Hematopoietic multipotent progenitor cell treated with erythropoietin and hydrocortisone succinate and interleukin-3 and kit ligand, for 15 days (in vitro differentiated cells): Measurements from ENCODE around the gene DGKH.
A peak's percentile ranks its signal among the peaks of the same experiment; 100 is the strongest.

ENCODE experiments used
- DNase-seq: peaks from one replicate; pipeline ENCODE4 v3.0.0-alpha.2; 2015; ENCODE audit warnings: low spot score

DGKH gene, protein sequence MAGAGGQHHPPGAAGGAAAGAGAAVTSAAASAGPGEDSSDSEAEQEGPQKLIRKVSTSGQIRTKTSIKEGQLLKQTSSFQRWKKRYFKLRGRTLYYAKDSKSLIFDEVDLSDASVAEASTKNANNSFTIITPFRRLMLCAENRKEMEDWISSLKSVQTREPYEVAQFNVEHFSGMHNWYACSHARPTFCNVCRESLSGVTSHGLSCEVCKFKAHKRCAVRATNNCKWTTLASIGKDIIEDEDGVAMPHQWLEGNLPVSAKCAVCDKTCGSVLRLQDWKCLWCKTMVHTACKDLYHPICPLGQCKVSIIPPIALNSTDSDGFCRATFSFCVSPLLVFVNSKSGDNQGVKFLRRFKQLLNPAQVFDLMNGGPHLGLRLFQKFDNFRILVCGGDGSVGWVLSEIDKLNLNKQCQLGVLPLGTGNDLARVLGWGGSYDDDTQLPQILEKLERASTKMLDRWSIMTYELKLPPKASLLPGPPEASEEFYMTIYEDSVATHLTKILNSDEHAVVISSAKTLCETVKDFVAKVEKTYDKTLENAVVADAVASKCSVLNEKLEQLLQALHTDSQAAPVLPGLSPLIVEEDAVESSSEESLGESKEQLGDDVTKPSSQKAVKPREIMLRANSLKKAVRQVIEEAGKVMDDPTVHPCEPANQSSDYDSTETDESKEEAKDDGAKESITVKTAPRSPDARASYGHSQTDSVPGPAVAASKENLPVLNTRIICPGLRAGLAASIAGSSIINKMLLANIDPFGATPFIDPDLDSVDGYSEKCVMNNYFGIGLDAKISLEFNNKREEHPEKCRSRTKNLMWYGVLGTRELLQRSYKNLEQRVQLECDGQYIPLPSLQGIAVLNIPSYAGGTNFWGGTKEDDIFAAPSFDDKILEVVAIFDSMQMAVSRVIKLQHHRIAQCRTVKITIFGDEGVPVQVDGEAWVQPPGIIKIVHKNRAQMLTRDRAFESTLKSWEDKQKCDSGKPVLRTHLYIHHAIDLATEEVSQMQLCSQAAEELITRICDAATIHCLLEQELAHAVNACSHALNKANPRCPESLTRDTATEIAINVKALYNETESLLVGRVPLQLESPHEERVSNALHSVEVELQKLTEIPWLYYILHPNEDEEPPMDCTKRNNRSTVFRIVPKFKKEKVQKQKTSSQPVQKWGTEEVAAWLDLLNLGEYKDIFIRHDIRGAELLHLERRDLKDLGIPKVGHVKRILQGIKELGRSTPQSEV

DNA sequence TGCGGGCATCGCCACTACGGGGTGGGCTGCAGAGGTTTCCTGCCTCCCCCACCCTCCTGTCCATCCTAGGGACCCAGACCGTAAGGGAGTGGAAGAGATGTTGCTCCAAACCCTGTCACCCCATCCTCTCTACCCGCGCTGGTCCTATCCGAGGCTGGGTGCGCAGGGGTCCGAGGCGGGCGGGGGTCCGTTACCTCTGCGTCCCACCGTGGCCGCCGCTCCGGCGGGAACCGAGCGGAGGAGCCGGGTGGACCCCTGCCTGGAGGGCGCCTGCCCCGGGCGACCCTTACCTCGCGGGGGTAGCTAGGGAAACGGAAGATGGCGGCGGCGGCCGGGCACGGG is at the start of gene DGKH:
Gene DGKH, plus strand, starts transcription at position 307 of the 342 bp plus-strand sequence. CDS start 126 bp downstream, outside the sequence.
- no peak for DNase-seq

DNA sequence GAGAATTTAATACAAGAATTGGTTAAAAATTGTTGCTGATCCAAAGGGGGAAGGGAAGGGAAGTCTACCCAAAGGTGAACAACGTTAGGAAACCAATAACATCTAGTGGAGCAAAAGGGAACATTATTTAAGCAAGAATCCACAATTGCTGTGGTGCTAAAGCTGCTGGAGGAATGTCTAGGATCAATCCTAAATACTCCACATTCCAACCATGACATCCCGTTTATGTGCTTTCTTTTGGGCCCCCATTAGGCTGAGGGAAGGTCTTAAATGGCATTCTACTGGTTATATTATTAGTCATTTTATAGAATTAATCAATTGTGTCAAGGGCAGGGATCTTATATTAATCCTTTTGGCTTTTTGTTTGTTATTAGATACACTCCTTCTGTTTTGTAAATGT is 47.6 kb upstream of the DGKH start:
- no peak for DNase-seq

DNA sequence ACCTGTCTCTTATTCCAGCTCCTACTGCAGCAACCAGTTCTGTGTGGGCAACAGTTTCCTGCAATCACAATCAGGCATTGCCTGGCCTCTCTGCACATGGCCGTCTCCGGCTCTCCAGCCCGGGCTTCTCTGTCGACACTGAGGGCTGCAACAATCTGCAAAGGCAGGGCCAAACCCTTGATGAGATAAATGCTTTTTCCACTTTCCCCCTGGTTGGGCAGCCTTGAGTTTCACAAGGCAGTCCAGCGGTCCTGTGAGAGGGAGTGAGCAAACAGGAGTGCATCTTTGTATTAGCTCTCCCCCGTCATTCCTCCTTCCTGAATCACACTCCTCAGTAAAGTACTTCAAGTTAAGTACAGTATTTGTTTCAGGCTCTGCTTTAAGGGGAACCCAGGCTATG is 46.9 kb upstream of the DGKH start:
- no peak for DNase-seq

DNA sequence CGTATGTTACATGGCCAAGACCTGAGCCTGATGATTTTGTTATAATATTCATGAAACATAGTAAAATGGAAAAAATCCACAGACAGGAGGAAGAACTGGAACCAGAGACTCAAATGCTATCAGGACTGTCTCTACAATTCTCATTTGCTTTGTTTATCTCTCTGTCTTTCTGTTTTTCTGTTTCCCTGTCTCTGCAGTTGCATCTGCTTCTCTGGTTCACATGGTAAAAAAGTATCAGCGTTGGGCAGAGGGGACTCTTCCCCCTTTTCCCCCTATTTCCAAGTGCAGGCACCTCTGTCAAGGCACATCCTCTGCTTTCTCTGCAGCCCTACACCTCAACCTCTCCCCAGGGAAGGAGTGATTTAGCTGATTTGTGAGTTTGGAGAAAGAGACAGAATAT is 46.4 kb upstream of the DGKH start:
- DNase-seq: no peak

DNA sequence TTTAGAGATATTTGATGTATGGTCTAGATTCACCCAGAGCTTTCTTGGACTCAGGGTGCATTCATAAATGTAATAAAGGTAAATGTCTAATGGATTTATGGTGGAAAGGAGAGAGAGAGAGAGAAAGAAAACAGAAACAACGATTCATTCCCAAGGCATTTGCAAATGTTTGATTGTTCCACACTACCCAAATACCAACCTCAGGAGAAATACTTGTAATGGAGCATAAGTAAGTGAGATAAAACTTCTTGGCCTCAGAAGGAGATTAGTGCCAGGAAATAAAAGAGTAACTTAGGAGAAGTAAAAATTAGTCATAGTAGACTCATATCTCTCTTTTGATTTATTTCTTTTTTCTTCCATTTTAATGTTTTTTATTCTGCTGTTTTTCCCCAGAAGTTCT is 40.6 kb upstream of the DGKH start:
- DNase-seq: no peak

DNA sequence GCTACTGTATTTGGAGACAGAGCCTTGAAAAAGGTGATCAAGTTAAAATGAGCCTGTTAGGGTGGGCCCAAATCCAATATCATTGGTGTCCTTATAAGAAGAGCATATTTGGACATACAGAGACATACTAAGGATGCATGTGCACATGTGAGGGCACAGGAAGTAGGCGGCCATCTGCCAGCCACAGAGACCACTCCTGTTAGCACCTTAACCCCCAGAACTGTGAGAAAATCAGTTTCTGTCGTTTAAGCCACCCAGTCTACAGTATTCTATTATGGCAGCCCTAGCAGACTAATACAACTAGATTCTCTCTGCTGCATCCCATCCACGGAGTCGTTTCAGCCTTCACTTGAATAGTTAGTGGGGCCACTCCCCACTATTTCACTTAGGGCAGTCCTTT is 39.4 kb upstream of the DGKH start:
- no peak for DNase-seq

DNA sequence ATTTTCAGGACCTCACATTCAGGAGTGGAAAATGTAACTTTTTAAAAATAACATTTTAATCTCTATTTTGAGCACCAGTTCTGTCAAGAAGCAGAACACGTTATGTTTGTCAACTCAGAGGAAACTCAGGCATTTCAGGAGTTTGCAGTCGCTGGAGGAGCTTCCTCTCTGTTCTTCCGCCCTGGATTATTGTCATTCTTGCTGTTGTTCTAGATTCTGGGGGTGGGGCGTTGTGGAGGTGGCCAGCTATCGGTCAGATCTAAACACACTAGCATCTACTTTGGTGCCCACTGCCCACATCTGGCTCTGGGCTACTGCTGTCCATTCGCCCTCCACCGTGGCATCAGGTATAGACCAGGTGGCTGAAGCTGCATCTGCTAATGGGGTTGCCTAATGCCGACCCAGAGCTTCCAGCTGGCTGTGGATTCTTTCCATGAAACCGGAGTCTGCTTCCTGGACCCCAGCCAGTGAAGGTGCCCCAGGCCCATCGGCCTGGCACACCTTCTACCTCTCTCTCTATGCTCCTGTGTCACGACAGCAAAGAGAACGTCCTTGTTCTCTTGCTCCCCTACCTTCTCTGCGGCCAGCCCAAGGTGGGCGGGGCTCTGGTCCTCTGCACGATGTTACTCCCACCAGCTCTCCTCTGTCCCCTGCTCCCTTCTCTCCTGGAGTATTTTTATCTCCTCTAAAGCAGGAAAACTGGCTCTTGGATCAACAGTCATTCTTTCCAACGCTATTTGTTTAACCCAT is 36.7 kb upstream of the DGKH start:
- no peak for DNase-seq

DNA sequence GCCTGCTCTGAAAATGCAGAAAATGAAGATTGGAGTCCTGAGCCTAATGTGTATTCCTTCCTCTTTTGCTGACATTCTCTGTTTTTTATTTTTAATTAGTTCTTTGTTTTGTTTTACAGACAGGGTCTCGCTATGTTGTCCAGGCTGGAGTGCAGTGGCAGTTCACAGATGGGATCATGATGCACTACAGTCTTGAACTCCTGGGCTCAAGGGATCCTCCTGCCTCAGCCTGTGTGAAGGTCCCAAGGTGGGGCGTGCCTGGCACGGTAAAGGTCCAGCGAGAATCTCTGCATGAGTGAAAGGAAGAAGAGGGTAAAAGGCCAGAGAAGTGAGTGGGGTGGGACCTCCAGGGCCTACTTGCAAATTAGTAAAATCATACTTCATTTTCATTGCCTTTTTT is 34.3 kb upstream of the DGKH start:
- DNase-seq: no peak

DNA sequence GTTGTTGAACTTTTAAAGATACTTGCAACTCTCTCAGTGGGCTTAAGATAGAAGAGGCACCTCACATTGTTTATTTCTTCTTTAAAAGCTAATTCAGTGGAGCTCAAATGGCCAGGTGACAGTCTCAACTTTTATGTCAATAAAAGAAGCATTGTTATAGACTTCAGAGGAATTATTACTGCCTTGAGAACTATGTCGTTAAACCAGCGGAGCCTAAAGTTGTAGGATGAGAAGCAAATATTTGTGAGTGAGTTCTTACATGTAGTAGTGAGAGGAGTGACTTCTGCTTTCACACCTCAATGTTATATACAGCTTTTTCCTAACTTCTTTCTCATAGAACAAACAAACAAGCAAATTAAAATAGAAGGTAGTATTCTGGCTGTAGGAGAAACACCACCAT is 31.2 kb upstream of the DGKH start:
- no peak for DNase-seq

DNA sequence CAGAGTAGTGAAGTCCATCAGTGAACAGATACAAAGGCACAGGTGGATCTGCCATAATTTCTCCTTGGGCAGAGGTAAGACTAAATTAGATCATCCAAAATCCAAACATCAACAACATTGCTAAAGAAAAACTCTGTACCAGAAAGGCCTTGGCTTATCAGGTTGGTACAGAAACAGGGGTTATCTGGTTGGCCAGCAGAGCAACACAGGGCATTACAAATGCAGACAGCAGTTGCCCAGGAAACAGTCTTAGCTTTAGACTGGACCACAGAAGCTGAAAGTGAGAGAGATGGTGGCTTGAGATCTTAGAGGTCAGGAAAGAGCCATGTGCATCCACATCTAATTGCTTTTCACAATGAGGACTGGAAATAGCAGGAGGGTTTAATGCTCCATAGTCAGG is 26.6 kb upstream of the DGKH start:
- peak; percentile 86 for DNase-seq

DNA sequence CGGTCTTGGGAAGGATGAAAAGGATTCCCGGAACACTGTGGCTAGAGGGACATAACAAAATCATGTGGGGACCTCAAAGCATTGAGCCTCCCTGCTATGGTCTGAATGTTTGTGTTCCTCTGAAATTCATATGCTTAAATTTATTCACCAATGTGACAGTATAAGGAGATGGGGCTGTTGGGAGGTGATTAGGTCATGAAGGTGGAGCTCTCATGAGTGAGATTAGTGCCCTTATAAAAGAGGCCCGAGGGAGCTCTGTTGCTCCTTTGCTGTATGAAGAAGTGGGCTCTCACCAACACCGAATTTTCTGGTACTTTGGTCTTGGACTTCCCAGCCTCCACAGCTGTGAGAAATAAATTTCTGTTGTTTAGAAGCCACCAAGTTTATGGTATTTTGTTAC is 26.1 kb upstream of the DGKH start:
- DNase-seq: peak; percentile 78

DNA sequence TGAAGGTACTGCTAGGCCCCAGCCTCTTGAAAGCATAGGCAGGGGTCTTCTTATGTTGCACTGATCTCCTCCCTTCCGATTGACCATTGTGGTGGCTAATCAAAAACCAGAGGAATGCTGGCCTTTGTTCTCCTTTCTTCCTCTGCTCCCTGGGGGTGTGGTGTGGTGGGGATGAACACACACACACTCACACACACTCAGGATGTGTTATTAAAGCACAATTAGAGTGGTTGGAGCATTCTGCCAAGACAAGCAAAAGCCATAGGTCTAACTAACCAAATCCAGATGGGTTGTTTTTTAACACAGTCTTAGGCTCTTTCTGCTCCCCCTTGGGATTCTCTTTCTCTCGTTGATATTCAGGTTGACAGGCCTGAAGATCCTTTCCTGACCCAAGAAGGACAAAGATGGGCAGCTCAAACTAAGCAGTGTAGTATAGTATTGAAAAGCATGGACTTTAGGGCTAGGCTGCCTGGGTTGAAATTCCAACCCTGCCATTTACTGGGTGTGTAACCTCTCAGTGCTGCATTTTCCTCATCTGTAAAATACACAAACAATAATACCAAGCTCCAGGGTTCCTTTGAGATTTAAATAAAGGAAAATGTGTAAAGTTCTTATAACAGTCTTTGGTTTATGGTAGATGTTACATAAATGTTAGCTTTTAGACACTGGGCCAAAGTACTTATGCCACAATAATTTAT is 25.5 kb upstream of the DGKH start:
- no peak for DNase-seq

DNA sequence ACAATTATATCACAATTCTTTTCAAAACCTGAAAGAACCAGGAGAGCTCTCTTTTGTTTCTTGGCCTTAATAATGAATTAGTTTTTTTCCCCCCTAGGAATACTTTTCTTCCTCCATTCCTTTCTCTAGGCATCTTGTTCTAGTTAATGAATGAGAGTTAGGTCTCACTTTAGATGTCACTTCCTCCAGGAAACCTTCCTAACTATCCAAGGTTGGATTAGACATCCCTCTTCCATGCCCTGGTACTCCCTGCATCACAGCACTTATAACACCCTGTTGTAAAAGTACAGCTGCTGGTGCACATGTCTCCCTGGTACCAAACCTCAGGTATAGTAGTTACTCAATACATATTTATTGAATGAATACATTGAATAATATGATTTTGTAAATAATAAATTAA is 21.2 kb upstream of the DGKH start:
- no peak for DNase-seq

DNA sequence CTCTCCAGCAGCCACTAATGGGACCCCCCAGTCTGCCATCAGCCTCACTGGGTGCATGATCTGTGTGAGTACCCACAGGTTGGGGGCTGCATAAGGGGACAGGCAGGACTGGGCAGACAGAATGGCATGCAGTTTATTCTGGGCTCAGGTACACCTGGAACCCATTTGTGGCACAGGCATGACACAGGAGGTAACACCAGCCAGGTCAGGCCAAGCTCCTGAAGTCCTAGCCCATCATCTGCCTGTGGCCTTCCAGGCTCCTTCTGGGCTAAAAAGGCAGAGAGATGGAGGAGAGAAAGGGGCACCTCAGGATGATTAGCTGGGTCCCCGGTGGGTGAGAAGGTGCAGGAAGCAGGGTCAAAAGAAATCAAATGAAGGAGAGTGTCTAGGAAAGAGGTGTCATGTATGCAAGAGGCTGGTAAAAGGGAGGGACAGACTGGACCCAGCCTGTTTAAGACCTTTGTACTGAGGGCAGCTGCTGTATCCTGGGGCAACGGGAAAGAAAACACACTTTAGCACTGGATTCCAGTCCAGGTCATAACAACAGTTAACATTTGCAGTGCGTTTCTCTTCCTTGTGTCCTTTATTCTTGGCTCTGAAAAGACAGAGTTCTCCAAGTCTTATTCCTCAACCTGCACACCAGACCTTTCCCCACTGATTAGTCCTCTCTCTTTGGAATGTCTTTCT is 20.2 kb upstream of the DGKH start:
- DNase-seq: no peak

DNA sequence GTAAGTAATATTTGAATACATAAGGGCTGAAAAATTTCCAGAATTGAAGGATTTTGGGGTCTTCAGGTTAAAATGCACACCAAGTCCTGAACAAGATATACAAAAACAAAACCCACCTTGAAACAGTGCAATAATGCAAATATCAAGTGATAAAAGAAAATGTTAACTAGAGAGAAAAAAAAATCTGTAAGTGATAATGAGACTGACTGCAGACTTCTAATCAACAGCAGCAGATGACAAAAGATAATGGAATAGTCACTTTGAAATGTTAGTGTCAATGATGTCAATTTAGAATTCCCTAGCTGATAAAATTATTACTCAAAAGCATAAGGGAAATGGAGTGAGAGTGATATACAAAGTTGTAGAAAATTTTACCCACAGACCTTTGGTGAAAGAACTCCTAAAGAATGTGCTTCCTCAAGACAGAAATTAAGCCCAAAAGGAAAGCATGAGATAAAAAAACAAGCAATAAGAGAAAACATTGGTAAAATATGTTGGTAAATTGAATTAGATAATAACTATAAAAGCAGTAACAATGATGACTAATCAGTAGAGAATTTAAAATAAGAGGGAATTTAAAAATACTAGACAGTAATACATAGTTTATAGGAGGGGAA is 12.4 kb upstream of the DGKH start:
- DNase-seq: no peak

DNA sequence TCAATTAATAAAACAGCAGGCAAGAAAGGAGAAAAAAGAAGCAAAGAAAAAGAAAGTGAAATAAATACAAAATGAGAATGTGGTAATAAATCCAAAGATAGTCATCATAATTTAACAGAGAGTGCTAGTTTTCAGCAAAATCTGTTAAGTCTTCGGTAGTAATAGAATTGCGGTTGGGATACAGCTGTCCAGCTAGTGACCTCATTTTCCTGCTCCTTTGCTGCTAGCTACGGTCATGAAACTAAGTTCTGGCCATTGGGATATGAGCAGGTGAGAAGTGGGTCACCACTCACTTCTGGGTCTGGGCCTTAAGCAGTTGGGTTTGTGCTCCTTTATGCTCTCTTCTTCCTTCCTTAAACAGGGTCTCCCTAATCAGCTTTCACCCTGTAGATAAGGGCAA is 11.7 kb upstream of the DGKH start:
- DNase-seq: no peak

DNA sequence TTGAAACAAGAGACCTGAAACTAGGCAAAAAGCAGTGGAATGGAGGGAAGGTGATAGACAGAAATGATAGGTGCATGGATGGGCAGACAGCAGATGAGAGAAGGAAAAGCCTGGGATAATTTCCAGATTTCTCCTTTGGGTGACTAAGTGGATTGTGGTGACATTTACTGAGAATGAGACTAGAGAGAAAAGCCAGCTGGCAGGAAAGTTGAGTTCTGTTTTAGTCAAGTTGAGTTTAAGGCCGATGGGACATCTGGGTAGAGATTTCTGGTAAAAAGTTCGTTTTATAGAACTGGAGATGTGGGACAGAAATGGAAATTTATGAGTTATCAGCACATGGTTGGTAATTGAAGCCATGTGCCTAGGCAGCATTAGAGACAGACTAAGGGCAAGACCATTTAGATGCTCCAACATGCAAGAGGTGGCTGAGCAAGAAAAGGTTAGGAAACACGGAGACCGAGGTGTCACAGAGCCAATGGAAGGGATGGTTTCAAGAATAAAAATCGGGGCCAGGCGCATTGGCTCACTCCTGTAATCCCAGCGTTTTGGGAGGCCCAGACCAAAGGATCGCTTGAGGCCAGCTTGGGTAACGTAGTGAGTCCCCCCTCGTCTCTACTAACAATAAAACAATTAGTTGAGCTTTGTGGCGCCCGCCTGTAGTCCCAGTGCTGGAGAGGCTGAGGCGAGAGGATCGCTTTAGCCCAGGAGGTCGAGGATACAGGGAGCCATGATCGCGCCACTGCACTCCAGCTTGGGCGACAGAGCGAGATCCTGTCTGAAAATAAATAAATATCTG is 9.6 kb upstream of the DGKH start:
- DNase-seq: no peak

DNA sequence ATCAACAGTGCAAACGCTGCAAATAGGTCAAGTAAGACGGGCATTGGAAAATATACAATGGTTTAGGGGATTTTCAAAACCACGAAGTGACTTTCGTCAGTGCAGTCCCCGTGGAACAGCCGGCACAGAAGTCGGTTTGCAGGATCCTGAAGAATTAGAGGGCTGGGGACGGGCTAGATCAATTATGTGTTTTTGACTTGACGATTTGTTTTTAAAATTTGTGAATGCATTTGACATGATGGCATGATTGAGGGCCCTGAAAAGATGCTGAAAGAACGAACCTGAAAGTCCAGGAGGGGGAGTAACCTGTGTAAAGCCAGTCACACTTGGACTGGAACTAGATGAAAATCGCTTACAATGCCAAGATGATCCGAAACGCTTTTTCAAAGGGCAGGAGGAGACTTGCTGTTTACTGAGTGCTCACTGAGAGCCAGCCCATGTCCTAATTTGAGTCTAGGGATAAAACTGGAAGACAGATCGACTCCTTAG is 8.9 kb upstream of the DGKH start:
- DNase-seq: no peak
